IMR-90 (cell line): ENCODE results near the gene CHRNA1. TPM values are rescaled to one million over a fixed set of nuclear protein-coding genes. Genes with fewer than 3 reads are reported as not detected.

Source experiments
- ATAC-seq: fragments of 200-7000 bp; cut with Tn5 transposase; 2 replicates; pipeline ENCODE4 v1.9.1; 2020; ENCODE audit warnings: low read depth, mild to moderate bottlenecking, moderate library complexity
- BruUV-seq: library from RNA; stranded (reverse); fragments of 400-500 nt; replicated peaks from 2 replicates; lab custom pipeline; 2021; lab: Mats Ljungman, UMichigan
- CTCF ChIA-PET: fragments of 300-600 bp; formaldehyde crosslinking; extraction: SDS; loops from one replicate; lab custom pipeline; 2021; ENCODE audit warnings: antibody characterized with exemption; lab: Yijun Ruan, JAX
- POLR2A ChIA-PET: fragments of 300-600 bp; sonication (Branson Sonifier 250); formaldehyde crosslinking; loops from one replicate; lab custom pipeline; 2022; ENCODE audit warnings: antibody characterized with exemption; ENCODE audit not compliant: unreplicated experiment; lab: Charles Lee
- DNase-seq: peaks from one replicate; pipeline ENCODE4 v3.0.0; 2013
- H2AFZ ChIP-seq: replicated peaks from 2 replicates; pipeline ENCODE3; 2013; ENCODE audit warnings: low read length, mild to moderate bottlenecking; ENCODE audit not compliant: poor library complexity
- H2AK5ac ChIP-seq: 2 replicates; pipeline ENCODE4 v1.6.1; 2013; ENCODE audit warnings: low read depth, low read length, inconsistent platforms
- H2AK9ac ChIP-seq: replicated peaks from 2 replicates; pipeline ENCODE3; 2013; ENCODE audit warnings: mild to moderate bottlenecking, low read depth, low read length, moderate library complexity; ENCODE audit not compliant: poor library complexity
- H2BK120ac ChIP-seq: 2 replicates; pipeline ENCODE4 v1.6.1; 2013; ENCODE audit warnings: low read depth, low read length, inconsistent platforms
- H2BK15ac ChIP-seq: 3 replicates; pipeline ENCODE4 v1.6.1; 2013; ENCODE audit warnings: low read depth, low read length, inconsistent platforms
- H2BK20ac ChIP-seq: 2 replicates; pipeline ENCODE4 v1.6.1; 2013; ENCODE audit warnings: low read depth, mild to moderate bottlenecking, inconsistent platforms, low read length, moderate library complexity
- H2BK5ac ChIP-seq: 2 replicates; pipeline ENCODE4 v1.6.1; 2013; ENCODE audit warnings: mild to moderate bottlenecking, low read depth, low read length, inconsistent platforms; ENCODE audit not compliant: poor library complexity, severe bottlenecking
- H3K14ac ChIP-seq: replicated peaks from 2 replicates; pipeline ENCODE4 v1.6.1; 2013; ENCODE audit warnings: low read depth, low read length, inconsistent platforms
- H3K18ac ChIP-seq: 2 replicates; pipeline ENCODE4 v1.6.1; 2013; ENCODE audit warnings: low read depth, low read length, control low read depth
- H3K23ac ChIP-seq: 2 replicates; pipeline ENCODE4 v1.6.1; 2013; ENCODE audit warnings: low read depth, low read length, inconsistent platforms
- H3K27ac ChIP-seq: 2 replicates; pipeline ENCODE4 v1.5.1; 2013; ENCODE audit warnings: mild to moderate bottlenecking, control low read depth, low read length; ENCODE audit not compliant: insufficient read depth
- H3K27me3 ChIP-seq: 2 replicates; pipeline ENCODE4 v1.6.1; 2013; ENCODE audit warnings: low read length; ENCODE audit not compliant: control insufficient read depth, insufficient read depth
- H3K36me3 ChIP-seq: 2 replicates; pipeline ENCODE4 v1.6.1; 2013; ENCODE audit warnings: low read length, mixed read lengths; ENCODE audit not compliant: control insufficient read depth, insufficient read depth
- H3K4ac ChIP-seq: 2 replicates; pipeline ENCODE4 v1.6.1; 2013; ENCODE audit warnings: low read depth, low read length, inconsistent platforms
- H3K4me1 ChIP-seq: 2 replicates; pipeline ENCODE4 v1.6.1; 2013; ENCODE audit warnings: low read length, mixed read lengths; ENCODE audit not compliant: control insufficient read depth, insufficient read depth
- H3K4me2 ChIP-seq: 2 replicates; pipeline ENCODE4 v1.6.1; 2013; ENCODE audit warnings: low read depth, mild to moderate bottlenecking, control low read depth, low read length, moderate library complexity
- H3K4me3 ChIP-seq: 2 replicates; pipeline ENCODE4 v1.5.1; 2013; ENCODE audit warnings: low read depth, mild to moderate bottlenecking, control low read depth, low read length, moderate library complexity; ENCODE audit not compliant: insufficient read depth
- H3K56ac ChIP-seq: 2 replicates; pipeline ENCODE4 v1.6.1; 2013; ENCODE audit warnings: low read length, inconsistent platforms; ENCODE audit not compliant: insufficient read depth; ENCODE audit errors: extremely low read depth
- H3K79me1 ChIP-seq, 2 experiments: 2 replicates each; pipeline ENCODE4 v1.6.1; 2013; ENCODE audit warnings: low read length in 2 of 2, inconsistent platforms in 1 of 2, low read depth in 1 of 2
- H3K9ac ChIP-seq: 2 replicates; pipeline ENCODE4 v1.6.1; 2013; ENCODE audit warnings: low read depth, low read length, control low read depth
- H3K9me1 ChIP-seq: 2 replicates; pipeline ENCODE4 v1.6.1; 2013; ENCODE audit warnings: low read length, inconsistent platforms; ENCODE audit not compliant: insufficient read depth
- H3K9me3 ChIP-seq: 2 replicates; pipeline ENCODE4 v1.6.1; 2013; ENCODE audit warnings: low read length; ENCODE audit not compliant: control insufficient read depth, insufficient read depth
- H4K20me1 ChIP-seq: 2 replicates; pipeline ENCODE4 v1.6.1; 2013; ENCODE audit warnings: low read length, inconsistent platforms; ENCODE audit not compliant: insufficient read depth
- H4K5ac ChIP-seq: 2 replicates; pipeline ENCODE4 v1.6.1; 2013; ENCODE audit warnings: mild to moderate bottlenecking, low read depth, low read length, control low read depth
- H4K8ac ChIP-seq, 2 experiments: 2 replicates each; pipeline ENCODE4 v1.6.1; 2013; ENCODE audit warnings: low read depth in 2 of 2, low read length in 2 of 2, control low read depth in 1 of 2, inconsistent platforms in 1 of 2
- H4K91ac ChIP-seq: 2 replicates; pipeline ENCODE4 v1.6.1; 2013; ENCODE audit warnings: low read depth, low read length, inconsistent platforms; ENCODE audit not compliant: insufficient read depth
- BHLHE40 ChIP-seq: fragments of 150-350 bp; IDR thresholded peaks from 2 replicates; pipeline ENCODE4 v1.6.1; 2016; ENCODE audit warnings: mild to moderate bottlenecking, low read depth, low read length
- CEBPB ChIP-seq: IDR thresholded peaks from 2 replicates; pipeline ENCODE4 v1.6.1; 2012; ENCODE audit warnings: low read depth, low read length, improper control_type of control experiment
- CHD1 ChIP-seq: IDR thresholded peaks from 2 replicates; pipeline ENCODE4 v1.6.1; 2012; ENCODE audit warnings: low read depth, low read length, improper control_type of control experiment
- CTCF ChIP-seq: conservative IDR thresholded peaks from 2 replicates; pipeline ENCODE4 v1.5.1; 2012; ENCODE audit warnings: mild to moderate bottlenecking, low read depth, low read length, improper control_type of control experiment
- ELK1 ChIP-seq: fragments of 150-350 bp; IDR thresholded peaks from 2 replicates; pipeline ENCODE4 v1.6.1; 2016; ENCODE audit warnings: low read depth, mild to moderate bottlenecking, low read length, moderate library complexity, borderline replicate concordance
- FOS ChIP-seq: fragments of 150-350 bp; IDR thresholded peaks from 2 replicates; pipeline ENCODE4 v1.6.1; 2016; ENCODE audit warnings: low read depth, low read length
- MAFK ChIP-seq: IDR thresholded peaks from 2 replicates; pipeline ENCODE4 v1.6.1; 2012; ENCODE audit warnings: low read depth, low read length, improper control_type of control experiment
- MAZ ChIP-seq: IDR thresholded peaks from 2 replicates; pipeline ENCODE4 v1.6.1; 2012; ENCODE audit warnings: low read depth, mild to moderate bottlenecking, low read length, improper control_type of control experiment, moderate library complexity, borderline replicate concordance
- MXI1 ChIP-seq: IDR thresholded peaks from 2 replicates; pipeline ENCODE4 v1.6.1; 2012; ENCODE audit warnings: low read depth, mild to moderate bottlenecking, low read length, moderate library complexity, borderline replicate concordance
- NFE2L2 ChIP-seq: fragments of 150-350 bp; IDR thresholded peaks from 2 replicates; pipeline ENCODE4 v1.6.1; 2016; ENCODE audit warnings: low read depth, mild to moderate bottlenecking, low read length
- POLR2A ChIP-seq: IDR thresholded peaks from 2 replicates; pipeline ENCODE4 v1.6.1; 2012; ENCODE audit warnings: mild to moderate bottlenecking, low read depth, low read length
- RAD21 ChIP-seq: IDR thresholded peaks from 2 replicates; pipeline ENCODE4 v1.6.1; 2012; ENCODE audit warnings: low read length, improper control_type of control experiment
- RCOR1 ChIP-seq: IDR thresholded peaks from 2 replicates; pipeline ENCODE4 v1.6.1; 2012; ENCODE audit warnings: mild to moderate bottlenecking, low read length, improper control_type of control experiment; ENCODE audit not compliant: insufficient replicate concordance
- RFX5 ChIP-seq: IDR thresholded peaks from 2 replicates; pipeline ENCODE4 v1.8.0; 2012; ENCODE audit warnings: low read depth, mild to moderate bottlenecking, low read length, moderate library complexity
- SMC3 ChIP-seq: fragments of 150-350 bp; IDR thresholded peaks from 2 replicates; pipeline ENCODE4 v1.6.1; 2016; ENCODE audit warnings: low read depth, mild to moderate bottlenecking, antibody characterized with exemption, low read length, moderate library complexity
- USF2 ChIP-seq: fragments of 150-350 bp; IDR thresholded peaks from 2 replicates; pipeline ENCODE4 v1.6.1; 2017; ENCODE audit warnings: mild to moderate bottlenecking, antibody characterized with exemption, low read length, low read depth
- WGBS, 2 experiments: methylation state at CpG; one replicate each; pipeline versions ENCODE4 v1.1.5 to v1.1.7; 2013; ENCODE audit warnings: missing lambda C conversion rate in 2 of 2; ENCODE audit not compliant: insufficient read length in 1 of 2; ENCODE audit errors: extremely low coverage in 2 of 2; 5-methylcytosine and 5-hydroxymethylcytosine counted together
- dilution Hi-C: fragments of 300-500 bp; cut with HindIII; formaldehyde crosslinking; loops from one replicate; pipeline ENCODE4 v1.14.3; 2018; ENCODE audit warnings: low sequenced_read_pairs; ENCODE audit not compliant: unreplicated experiment
- in situ Hi-C: fragments of 300-500 bp; cut with MboI; formaldehyde crosslinking; loops from 3 replicates; pipeline ENCODE4 v1.14.3; 2019; ENCODE audit warnings: low sequenced_read_pairs, inconsistent platforms, mixed read lengths
- intact Hi-C: fragments of 100-400 bp; cut with micrococcal nuclease; formaldehyde crosslinking; loops from 2 replicates; pipeline ENCODE4 v1.10.0; 2022
- polyA plus RNA-seq, 3 experiments: library from polyadenylated mRNA; depleted of rRNA; stranded (reverse); fragments of >200 nt; gene quantifications; 2 replicates each; pipeline ENCODE4 v1.2.3, GENCODE V29; 2012; ENCODE audit warnings: low replicate concordance in 1 of 3
- total RNA-seq: library from RNA; depleted of rRNA; stranded (reverse); fragments of >200 nt; gene quantifications from 2 replicates; pipeline ENCODE4 v1.2.3, GENCODE V29; 2012

CHRNA1 gene
- total and polyA plus RNA-seq, 2 of the 4 experiments (the other 2 are of a cell fraction): 0.75 to 0.90 TPM

- WGBS, 2 experiments: no CpG with 5 or more reads among the region's 3 CpGs
Measured at GRCh38 chr2:174702541-174702940, 61.7 kb downstream of the CHRNA1 start.

More at GRCh38 chr2:174702541-174702940, 61.7 kb downstream of the CHRNA1 start:
- Histone ChIP-seq H3K36me3 (no peaks in the 10 kb centered on the region), H3K4ac (no peak overlapping the region), H2BK120ac (no peak overlapping the region), H2BK15ac (no peak overlapping the region), H3K18ac (no peak overlapping the region), H3K9ac (no peak overlapping the region), H3K9me1 (no peaks in the 10 kb centered on the region; the same call in 1 of the 2 replicates), H3K4me1 (no peaks in the 10 kb centered on the region), H3K4me2 (no peak overlapping the region), H2AFZ (no peak overlapping the region), H3K14ac (no peak overlapping the region), H3K4me3 (no peak overlapping the region), H3K56ac (no peak overlapping the region), H2AK5ac (no peak overlapping the region), H3K27me3 (peaks cover 7% of the 10 kb centered on the region), H3K79me1 (no peaks in the 10 kb centered on the region), H4K91ac (no peak overlapping the region), H4K20me1 (no peaks in the 10 kb centered on the region), H3K23ac (no peak overlapping the region), H2AK9ac (no peak overlapping the region), H2BK5ac (no peak overlapping the region), H3K27ac (no peak overlapping the region), H3K9me3 (no peaks in the 10 kb centered on the region), H4K8ac (no peak overlapping the region), H2BK20ac (no peak overlapping the region), H4K5ac (no peak overlapping the region)
- in situ Hi-C loops: no loop called here
- BruUV-seq: no TSS peak
- CTCF ChIA-PET: interaction anchor here (0.5 to 1.2 kb wide), 2 partner anchors 67 to 549 kb away, joined by 3 read pairs; no protein-coding TSS in a partner anchor
- no peak for ATAC-seq
- intact Hi-C loops: loop anchor here (5.0 to 10.0 kb wide), 6 partner anchors 45 to 1392 kb away; partner anchors contain the start of genes CHN1, HOXD12 and HOXD13
- POLR2A ChIA-PET: no interaction called here
- no peak for DNase-seq
- TF ChIP-seq RAD21: no peak
- no peak for TF ChIP-seq RCOR1
- TF ChIP-seq FOS: no peak
- TF ChIP-seq MAFK: no peak
- no peak for TF ChIP-seq BHLHE40
- no peak for TF ChIP-seq CEBPB
- no peak for TF ChIP-seq CHD1
- TF ChIP-seq CTCF: no peak
- TF ChIP-seq MAZ: no peak
- no peak for TF ChIP-seq POLR2A
- TF ChIP-seq SMC3: no peak
- no peak for TF ChIP-seq RFX5
- TF ChIP-seq NFE2L2: no peak
- no peak for TF ChIP-seq ELK1
- no peak for TF ChIP-seq MXI1
- no peak for TF ChIP-seq USF2
- dilution Hi-C loops: no loop called here
